ENCODE measurements around the gene HFM1. TPM values are rescaled to one million over a fixed set of nuclear protein-coding genes. Genes with fewer than 3 reads are reported as not detected.

The HFM1 gene
- total RNA-seq, 1 experiment from 2014 or later, result 2.4 TPM

DNA sequence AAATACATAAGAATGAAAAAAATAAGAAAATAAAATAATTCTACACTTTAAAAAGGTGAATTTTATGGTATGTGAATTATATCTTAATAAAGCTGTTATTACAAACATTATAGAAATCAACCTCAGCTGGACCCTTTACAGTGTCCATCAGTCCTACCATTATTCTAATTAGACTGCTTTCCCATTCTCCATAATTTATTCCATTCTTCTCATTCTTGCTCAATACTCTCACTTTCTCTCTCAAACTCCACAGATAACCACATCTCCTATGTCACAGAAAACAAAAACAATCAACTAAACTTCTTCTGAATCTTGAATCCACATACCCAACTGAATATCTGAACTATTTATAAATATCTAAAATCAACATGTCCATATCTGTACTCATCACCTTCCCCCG, 11.6 kb downstream of the HFM1 start:
- H3K27me3 Mint-ChIP-seq (ENCODE audit: low read depth), result no peaks in the 10 kb centered on the region
- no peak overlapping the region for H2BK120ac ChIP-seq (ENCODE audit: low read depth, low read length, poor library complexity, severe bottlenecking)

More for the DNA sequence above, 11.6 kb downstream of the HFM1 start:
- Histone ChIP-seq H2AK5ac (ENCODE audit: insufficient read length, low read length) (no peak overlapping the region), H3K4me1 (ENCODE audit: insufficient read depth, low read length) (no peaks in the 10 kb centered on the region), H3K23me2 (ENCODE audit: insufficient read length, low read depth, low read length, poor library complexity, severe bottlenecking) (no peaks in the 10 kb centered on the region), H3K27me3 (ENCODE audit: insufficient read depth, low read length) (no peaks in the 10 kb centered on the region), H3K18ac (ENCODE audit: insufficient read length, low read depth, low read length) (no peak overlapping the region), H2BK12ac (ENCODE audit: insufficient read length, low read depth, low read length) (no peak overlapping the region), H4K5ac (ENCODE audit: insufficient read length, low read depth, low read length) (no peak overlapping the region), H3K79me1 (ENCODE audit: insufficient read depth, low read depth, low read length, poor library complexity, severe bottlenecking) (no peaks in the 10 kb centered on the region), H3K4ac (ENCODE audit: low read depth, low read length) (no peak overlapping the region), H3K9me3 (ENCODE audit: control insufficient read depth, low read depth, low read length) (no peaks in the 10 kb centered on the region), H3K79me2 (ENCODE audit: insufficient read depth, low read length) (no peaks in the 10 kb centered on the region), H3K4me2 (ENCODE audit: insufficient read depth, insufficient read length, low read length) (no peak overlapping the region), H4K8ac (replicated peaks; ENCODE audit: insufficient read length, low read depth, low read length) (no peak overlapping the region), H2AFZ (ENCODE audit: low read length) (no peak overlapping the region), H3K27ac (ENCODE audit: insufficient read length, low read depth, low read length) (no peak overlapping the region), H3K14ac (ENCODE audit: insufficient read depth, low read length) (no peak overlapping the region), H3K56ac (ENCODE audit: insufficient read length, low read depth, low read length) (no peak overlapping the region), H2BK5ac (ENCODE audit: insufficient read length, low read length) (no peak overlapping the region), H3K23ac (ENCODE audit: insufficient read length, low read depth, low read length) (no peak overlapping the region), H2BK15ac (ENCODE audit: low read depth, low read length) (no peak overlapping the region), H3K9ac (ENCODE audit: extremely low read depth, insufficient read length, low read length) (no peak overlapping the region), H4K91ac (ENCODE audit: insufficient read length, low read depth, low read length) (no peak overlapping the region), H2BK20ac (ENCODE audit: low read depth, low read length, poor library complexity, severe bottlenecking) (no peak overlapping the region), H3T11ph (ENCODE audit: low read length) (no peak overlapping the region), H4K20me1 (ENCODE audit: control insufficient read depth, insufficient read depth, insufficient read length) (no peaks in the 10 kb centered on the region)
- WGBS (ENCODE audit: extremely low coverage, insufficient read length, low lambda C conversion rate), result no CpG with 5 or more reads among the region's 1 CpG
- H3K4me3 Mint-ChIP-seq, result no peak overlapping the region
- H3K27ac Mint-ChIP-seq, result no peak overlapping the region
- no peak for DNase-seq
- H3K36me3 Mint-ChIP-seq (ENCODE audit: insufficient read depth in 1 of 3, low read depth in 3 of 3), result peaks cover 0 to 6% (median 0%) of the 10 kb centered on the region in 3 experiments; a peak in 2 of 7 replicates
- TF ChIP-seq, protein P1, sequence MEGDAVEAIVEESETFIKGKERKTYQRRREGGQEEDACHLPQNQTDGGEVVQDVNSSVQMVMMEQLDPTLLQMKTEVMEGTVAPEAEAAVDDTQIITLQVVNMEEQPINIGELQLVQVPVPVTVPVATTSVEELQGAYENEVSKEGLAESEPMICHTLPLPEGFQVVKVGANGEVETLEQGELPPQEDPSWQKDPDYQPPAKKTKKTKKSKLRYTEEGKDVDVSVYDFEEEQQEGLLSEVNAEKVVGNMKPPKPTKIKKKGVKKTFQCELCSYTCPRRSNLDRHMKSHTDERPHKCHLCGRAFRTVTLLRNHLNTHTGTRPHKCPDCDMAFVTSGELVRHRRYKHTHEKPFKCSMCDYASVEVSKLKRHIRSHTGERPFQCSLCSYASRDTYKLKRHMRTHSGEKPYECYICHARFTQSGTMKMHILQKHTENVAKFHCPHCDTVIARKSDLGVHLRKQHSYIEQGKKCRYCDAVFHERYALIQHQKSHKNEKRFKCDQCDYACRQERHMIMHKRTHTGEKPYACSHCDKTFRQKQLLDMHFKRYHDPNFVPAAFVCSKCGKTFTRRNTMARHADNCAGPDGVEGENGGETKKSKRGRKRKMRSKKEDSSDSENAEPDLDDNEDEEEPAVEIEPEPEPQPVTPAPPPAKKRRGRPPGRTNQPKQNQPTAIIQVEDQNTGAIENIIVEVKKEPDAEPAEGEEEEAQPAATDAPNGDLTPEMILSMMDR (conservative IDR thresholded peaks at IDR 0.05), result no peak
- peaks cover 0 to 5% of the 10 kb centered on the region in 2 experiments; a peak in 1 of 5 replicates for H3K9me3 Mint-ChIP-seq
- H3K4me1 Mint-ChIP-seq, result no peaks in the 10 kb centered on the region

Data from H9 (cell line).